Neutrophil (primary cell): ENCODE data around the gene RELL2.

ENCODE experiments used
- H3K27ac ChIP-seq: fragments of 200-600 bp; sonication (generic); 2 replicates; pipeline ENCODE4 v1.5.1; 2016; ENCODE audit warnings: mild to moderate bottlenecking, moderate library complexity
- H3K27me3 ChIP-seq: fragments of 200-600 bp; sonication (generic); 2 replicates; pipeline ENCODE4 v1.6.0; 2016; ENCODE audit warnings: mild to moderate bottlenecking
- H3K36me3 ChIP-seq: fragments of 200-600 bp; sonication (generic); 2 replicates; pipeline ENCODE4 v1.5.1; 2017
- H3K4me1 ChIP-seq, 2 experiments: fragments of 200-600 bp in 1 of 2; sonication (generic) in 1 of 2; 1 replicate in 1 of 2; 2 replicates in 1 of 2; pipeline versions ENCODE4 v1.5.1 to v1.6.1; 2013 to 2016; ENCODE audit warnings: low read depth in 1 of 2, low read length in 1 of 2, mild to moderate bottlenecking in 1 of 2, moderate library complexity in 1 of 2; ENCODE audit not compliant: control insufficient read depth in 1 of 2, insufficient read depth in 1 of 2
- H3K4me3 ChIP-seq, 2 experiments: fragments of 200-600 bp in 1 of 2; sonication (generic) in 1 of 2; 1 replicate in 1 of 2; 2 replicates in 1 of 2; pipeline ENCODE4 v1.5.1; 2013 to 2016; ENCODE audit warnings: low read depth in 1 of 2, low read length in 1 of 2, mild to moderate bottlenecking in 1 of 2, moderate library complexity in 1 of 2
- H3K9me3 ChIP-seq: fragments of 200-600 bp; sonication (generic); 2 replicates; pipeline ENCODE4 v1.5.1; 2016
- CTCF ChIP-seq: fragments of 200-600 bp; sonication (generic); IDR thresholded peaks from 2 replicates; pipeline ENCODE4 v1.5.1; 2016; ENCODE audit warnings: antibody characterized with exemption

Gene RELL2

GRCh38 chr5:141665995-141666940 lies 29.5 kb downstream of the RELL2 start:
- peaks cover 96% of the 10 kb centered on the region for H3K36me3 ChIP-seq

GRCh38 chr5:141668601-141669265 lies 31.9 kb downstream of the RELL2 start:
- H3K4me1 ChIP-seq, result peaks cover 8 to 10% of the 10 kb centered on the region in 2 experiments
- H3K4me3 ChIP-seq, result no peak overlapping the region
- H3K27me3 ChIP-seq, result no peaks in the 10 kb centered on the region
- TF ChIP-seq CTCF, result no peak
- H3K27ac ChIP-seq, result no peak overlapping the region
- H3K36me3 ChIP-seq, result peaks cover 96% of the 10 kb centered on the region
- H3K9me3 ChIP-seq, result no peaks in the 10 kb centered on the region

More at GRCh38 chr5:141665995-141666940, 29.5 kb downstream of the RELL2 start:
- Histone ChIP-seq H3K4me3 (no peak overlapping the region), H3K27me3 (no peaks in the 10 kb centered on the region), H3K9me3 (no peaks in the 10 kb centered on the region), H3K27ac (no peak overlapping the region), H3K4me1 (peaks cover 8 to 10% of the 10 kb centered on the region in 2 experiments)
- no peak for TF ChIP-seq CTCF

- Histone ChIP-seq H3K4me3 (no peak overlapping the region), H3K4me1 (peaks cover 8 to 10% of the 10 kb centered on the region in 2 experiments), H3K27ac (peak overlapping the region; percentile 35), H3K36me3 (peaks cover 93% of the 10 kb centered on the region), H3K9me3 (no peaks in the 10 kb centered on the region), H3K27me3 (no peaks in the 10 kb centered on the region)
- TF ChIP-seq CTCF, result no peak
Observed at GRCh38 chr5:141669520-141669919, 32.7 kb downstream of the RELL2 start.

GRCh38 chr5:141672071-141672840 lies 35.5 kb downstream of the RELL2 start:
- Histone ChIP-seq H3K9me3 (no peaks in the 10 kb centered on the region), H3K4me1 (no peaks in the 10 kb centered on the region), H3K36me3 (peaks cover 96% of the 10 kb centered on the region), H3K4me3 (no peak overlapping the region), H3K27ac (no peak overlapping the region), H3K27me3 (no peaks in the 10 kb centered on the region)
- TF ChIP-seq CTCF, result no peak
